Effector memory CD8-positive, alpha-beta T cell (primary cell): Measurements from ENCODE around the gene COL21A1.

Source experiments
- ATAC-seq: fragments of 150-1000 bp; cut with Tn5 transposase; replicated peaks from 2 replicates; pipeline ENCODE4 v1.10.0; 2021; ENCODE audit warnings: mild to moderate bottlenecking, moderate library complexity
- DNase-seq, 3 experiments: peaks; one replicate each; pipeline ENCODE4 v3.0.0; 2021
- H3K27ac Mint-ChIP-seq, 2 donors: one replicate each; pipeline ENCODE4 v1.8.0; 2022; ENCODE audit warnings: mild to moderate bottlenecking in 2 of 2, mixed read lengths in 2 of 2, moderate library complexity in 2 of 2
- H3K27me3 Mint-ChIP-seq, 2 donors: one replicate each; pipeline ENCODE4 v1.8.0; 2022; ENCODE audit warnings: mixed read lengths in 2 of 2
- H3K36me3 Mint-ChIP-seq: one replicate; pipeline ENCODE4 v1.8.0; 2022; ENCODE audit warnings: mild to moderate bottlenecking, moderate library complexity, mixed read lengths; ENCODE audit not compliant: insufficient read depth
- H3K4me1 Mint-ChIP-seq, 2 donors: one replicate each; pipeline ENCODE4 v1.8.0; 2022; ENCODE audit warnings: low read depth in 2 of 2, mixed read lengths in 2 of 2
- H3K4me3 Mint-ChIP-seq, 2 donors: one replicate each; pipeline ENCODE4 v1.8.0; 2022; ENCODE audit warnings: mild to moderate bottlenecking in 2 of 2, mixed read lengths in 2 of 2, moderate library complexity in 2 of 2
- H3K9me3 Mint-ChIP-seq, 2 donors: one replicate each; pipeline ENCODE4 v1.8.0; 2022; ENCODE audit warnings: mixed read lengths in 2 of 2

The COL21A1 gene

GRCh38 chr6:56238352-56238751 lies 9.0 kb downstream of the COL21A1 start:
- H3K4me1 Mint-ChIP-seq, result no peaks in the 10 kb centered on the region
- no peaks in the 10 kb centered on the region for H3K36me3 Mint-ChIP-seq
- peaks cover 0 to 2% of the 10 kb centered on the region in 2 donors for H3K9me3 Mint-ChIP-seq
- H3K27me3 Mint-ChIP-seq, result no peaks in the 10 kb centered on the region
- ATAC-seq, result no peak
- H3K27ac Mint-ChIP-seq, result no peak overlapping the region
- H3K4me3 Mint-ChIP-seq, result no peak overlapping the region
- no peak for DNase-seq

DNA sequence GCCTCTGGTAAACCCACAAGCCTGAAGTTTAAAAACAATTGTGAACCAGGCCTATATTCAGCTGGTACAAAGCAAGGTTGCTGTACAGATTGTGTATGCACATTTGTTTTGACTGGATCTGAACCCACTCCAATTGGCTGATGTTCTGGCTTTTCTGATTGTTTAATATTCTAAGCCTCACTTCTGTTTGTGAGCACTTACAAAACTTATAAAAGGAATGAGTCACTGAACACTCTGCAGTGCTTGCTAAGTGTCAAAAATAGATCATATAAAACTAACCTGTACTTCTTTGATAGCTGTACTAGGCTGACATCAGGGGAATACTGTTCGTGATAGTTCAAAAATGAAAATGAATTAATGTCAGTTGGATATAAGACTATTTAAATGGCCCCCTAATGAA lies 12.1 kb downstream of the COL21A1 start:
- no peaks in the 10 kb centered on the region for H3K9me3 Mint-ChIP-seq
- H3K27ac Mint-ChIP-seq, result no peak overlapping the region
- no peaks in the 10 kb centered on the region for H3K27me3 Mint-ChIP-seq
- no peak overlapping the region for H3K4me3 Mint-ChIP-seq
- H3K4me1 Mint-ChIP-seq, result no peaks in the 10 kb centered on the region
- H3K36me3 Mint-ChIP-seq, result no peaks in the 10 kb centered on the region
- no peak for ATAC-seq
- no peak for DNase-seq

- peaks cover 7 to 8% of the 10 kb centered on the region in 2 donors for H3K9me3 Mint-ChIP-seq
- H3K27ac Mint-ChIP-seq, result no peak overlapping the region
- H3K4me1 Mint-ChIP-seq, result no peaks in the 10 kb centered on the region
- DNase-seq, result no peak
- H3K36me3 Mint-ChIP-seq, result no peaks in the 10 kb centered on the region
- no peak overlapping the region for H3K4me3 Mint-ChIP-seq
- ATAC-seq, result no peak
- H3K27me3 Mint-ChIP-seq, result no peaks in the 10 kb centered on the region
Measured at GRCh38 chr6:56232436-56232835, 14.9 kb downstream of the COL21A1 start.

GRCh38 chr6:56231827-56232226 lies 15.6 kb downstream of the COL21A1 start:
- Mint-ChIP-seq H3K9me3 (peaks cover 7 to 8% of the 10 kb centered on the region in 2 donors), H3K4me3 (no peak overlapping the region), H3K36me3 (no peaks in the 10 kb centered on the region), H3K27ac (no peak overlapping the region), H3K4me1 (no peaks in the 10 kb centered on the region), H3K27me3 (no peaks in the 10 kb centered on the region)
- DNase-seq (no peak), ATAC-seq (no peak)

DNA sequence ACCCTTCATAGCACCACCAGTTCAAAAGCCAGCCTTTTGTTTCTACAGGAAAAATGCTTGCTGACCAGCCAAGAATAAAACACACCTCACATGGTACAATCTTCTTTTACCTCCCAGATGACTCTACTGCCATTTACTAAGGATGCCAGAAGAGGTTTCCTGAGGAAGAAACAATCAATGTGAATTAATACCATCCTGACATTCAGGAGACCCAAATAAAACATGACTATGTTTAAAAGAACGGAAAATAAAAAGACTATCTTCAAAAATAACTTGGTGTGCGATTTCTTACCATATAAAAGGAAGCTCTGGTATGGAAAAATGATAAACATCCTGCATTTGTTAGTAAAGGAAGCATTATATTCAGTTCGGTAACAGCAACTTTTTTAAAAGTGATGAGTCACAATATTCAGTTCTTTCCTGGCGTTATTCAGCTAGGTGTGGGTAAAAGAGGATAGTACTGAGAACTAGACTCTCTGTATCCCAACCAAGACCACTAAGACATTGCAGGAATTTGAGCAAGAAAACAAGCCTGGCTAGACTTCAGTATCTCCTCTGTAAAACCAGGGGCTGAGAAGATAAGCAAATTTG lies 16.3 kb downstream of the COL21A1 start:
- ATAC-seq (no peak), DNase-seq (no peak)
- no peaks in the 10 kb centered on the region for H3K36me3 Mint-ChIP-seq
- H3K27ac Mint-ChIP-seq, result no peak overlapping the region
- H3K4me1 Mint-ChIP-seq, result no peaks in the 10 kb centered on the region
- H3K27me3 Mint-ChIP-seq, result no peaks in the 10 kb centered on the region
- H3K9me3 Mint-ChIP-seq, result peaks cover 7 to 8% of the 10 kb centered on the region in 2 donors
- H3K4me3 Mint-ChIP-seq, result no peak overlapping the region

GRCh38 chr6:56227071-56227879 lies 20.1 kb downstream of the COL21A1 start:
- H3K9me3 Mint-ChIP-seq, result peaks cover 8% of the 10 kb centered on the region in 2 donors
- no peaks in the 10 kb centered on the region for H3K36me3 Mint-ChIP-seq
- H3K4me1 Mint-ChIP-seq, result no peaks in the 10 kb centered on the region
- H3K27me3 Mint-ChIP-seq, result no peaks in the 10 kb centered on the region
- DNase-seq, result no peak
- no peak overlapping the region for H3K4me3 Mint-ChIP-seq
- no peak for ATAC-seq
- no peak overlapping the region for H3K27ac Mint-ChIP-seq

- Mint-ChIP-seq H3K27me3 (no peaks in the 10 kb centered on the region), H3K9me3 (peaks cover 8% of the 10 kb centered on the region in 2 donors), H3K4me1 (no peaks in the 10 kb centered on the region), H3K27ac (no peak overlapping the region), H3K4me3 (no peak overlapping the region), H3K36me3 (no peaks in the 10 kb centered on the region)
- ATAC-seq (no peak), DNase-seq (no peak)
Measured at GRCh38 chr6:56223995-56224394, 23.4 kb downstream of the COL21A1 start.

GRCh38 chr6:56222499-56222898 lies 24.9 kb downstream of the COL21A1 start:
- no peak overlapping the region for H3K27ac Mint-ChIP-seq
- no peaks in the 10 kb centered on the region for H3K36me3 Mint-ChIP-seq
- no peak overlapping the region for H3K4me3 Mint-ChIP-seq
- peaks cover 1 to 4% of the 10 kb centered on the region in 2 donors for H3K9me3 Mint-ChIP-seq
- H3K27me3 Mint-ChIP-seq, result no peaks in the 10 kb centered on the region
- ATAC-seq (no peak), DNase-seq (no peak)
- no peaks in the 10 kb centered on the region for H3K4me1 Mint-ChIP-seq

- no peaks in the 10 kb centered on the region for H3K27me3 Mint-ChIP-seq
- H3K4me1 Mint-ChIP-seq, result no peaks in the 10 kb centered on the region
- H3K9me3 Mint-ChIP-seq, result peaks cover 4 to 10% of the 10 kb centered on the region in 2 donors
- no peaks in the 10 kb centered on the region for H3K36me3 Mint-ChIP-seq
- no peak overlapping the region for H3K27ac Mint-ChIP-seq
- ATAC-seq (no peak), DNase-seq (no peak)
- H3K4me3 Mint-ChIP-seq, result no peak overlapping the region
Measured at GRCh38 chr6:56220078-56220477, 27.3 kb downstream of the COL21A1 start.

DNA sequence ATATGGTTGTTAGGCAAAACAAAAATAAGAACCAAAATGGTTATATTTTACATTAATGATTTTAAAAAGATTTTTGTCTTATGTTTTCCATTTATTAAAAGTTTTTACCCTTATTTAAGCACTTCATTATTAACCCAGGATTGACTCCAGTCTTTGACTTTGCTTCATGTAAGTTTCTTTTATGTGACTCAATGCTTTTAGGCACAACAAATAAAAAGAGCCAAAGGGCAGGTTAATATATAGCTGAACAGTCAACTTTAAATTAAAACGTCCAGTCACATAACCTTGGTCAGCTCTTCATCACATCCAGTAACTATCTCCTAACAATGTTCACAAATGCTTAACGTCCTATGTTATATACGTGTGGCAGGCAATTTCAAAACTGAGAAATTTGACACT lies 32.7 kb downstream of the COL21A1 start:
- Mint-ChIP-seq H3K4me3 (no peak overlapping the region), H3K4me1 (no peaks in the 10 kb centered on the region), H3K36me3 (no peaks in the 10 kb centered on the region), H3K9me3 (peaks cover 4 to 12% of the 10 kb centered on the region in 2 donors), H3K27me3 (no peaks in the 10 kb centered on the region), H3K27ac (no peak overlapping the region)
- ATAC-seq, result no peak
- no peak for DNase-seq

DNA sequence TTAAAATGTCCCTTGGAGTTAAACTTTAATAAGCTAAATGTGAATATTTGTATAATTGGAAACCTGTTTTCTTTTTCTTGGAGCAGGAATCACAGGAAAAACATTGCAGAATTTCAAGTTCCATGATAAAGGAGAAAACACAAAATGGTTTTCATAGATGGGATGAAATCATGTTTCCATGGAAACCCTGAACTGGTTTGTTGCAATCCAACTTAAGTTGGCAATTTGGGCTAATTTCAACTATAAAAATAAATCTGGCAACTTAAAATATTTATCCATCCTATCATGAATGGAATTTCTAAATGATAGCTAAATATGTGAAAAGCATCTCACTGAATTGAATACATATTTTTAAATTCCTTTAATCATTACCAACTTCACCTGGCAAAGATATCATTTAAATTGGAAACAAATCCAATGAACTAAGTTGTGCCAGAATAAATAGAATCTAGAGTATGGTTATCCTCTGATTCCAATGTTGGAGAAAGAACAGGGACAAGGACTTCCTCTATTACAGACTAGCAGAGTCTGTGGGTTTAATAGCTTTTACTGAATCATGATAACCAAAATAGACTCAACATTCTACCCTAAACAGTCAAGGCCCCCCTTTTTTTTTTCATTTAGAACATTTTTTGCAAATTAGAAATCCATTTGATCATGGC lies 33.2 kb downstream of the COL21A1 start:
- no peak for ATAC-seq
- Mint-ChIP-seq H3K27me3 (no peaks in the 10 kb centered on the region), H3K36me3 (no peaks in the 10 kb centered on the region), H3K9me3 (peaks cover 4 to 12% of the 10 kb centered on the region in 2 donors), H3K27ac (no peak overlapping the region), H3K4me3 (no peak overlapping the region), H3K4me1 (no peaks in the 10 kb centered on the region)
- DNase-seq, result no peak

GRCh38 chr6:56211724-56212123 lies 35.7 kb downstream of the COL21A1 start:
- DNase-seq, result no peak
- Mint-ChIP-seq H3K27me3 (no peaks in the 10 kb centered on the region), H3K9me3 (peaks cover 15 to 23% of the 10 kb centered on the region in 2 donors)

GRCh38 chr6:56204134-56204533 lies 43.2 kb downstream of the COL21A1 start:
- Mint-ChIP-seq H3K4me3 (no peak overlapping the region), H3K9me3 (peaks cover 19 to 23% of the 10 kb centered on the region in 2 donors), H3K36me3 (no peaks in the 10 kb centered on the region), H3K4me1 (no peaks in the 10 kb centered on the region), H3K27me3 (no peaks in the 10 kb centered on the region), H3K27ac (no peak overlapping the region)
- DNase-seq (no peak), ATAC-seq (no peak)

More at GRCh38 chr6:56211724-56212123, 35.7 kb downstream of the COL21A1 start:
- no peaks in the 10 kb centered on the region for H3K4me1 Mint-ChIP-seq
- no peak for ATAC-seq
- no peak overlapping the region for H3K27ac Mint-ChIP-seq
- no peaks in the 10 kb centered on the region for H3K36me3 Mint-ChIP-seq
- no peak overlapping the region for H3K4me3 Mint-ChIP-seq

DNA sequence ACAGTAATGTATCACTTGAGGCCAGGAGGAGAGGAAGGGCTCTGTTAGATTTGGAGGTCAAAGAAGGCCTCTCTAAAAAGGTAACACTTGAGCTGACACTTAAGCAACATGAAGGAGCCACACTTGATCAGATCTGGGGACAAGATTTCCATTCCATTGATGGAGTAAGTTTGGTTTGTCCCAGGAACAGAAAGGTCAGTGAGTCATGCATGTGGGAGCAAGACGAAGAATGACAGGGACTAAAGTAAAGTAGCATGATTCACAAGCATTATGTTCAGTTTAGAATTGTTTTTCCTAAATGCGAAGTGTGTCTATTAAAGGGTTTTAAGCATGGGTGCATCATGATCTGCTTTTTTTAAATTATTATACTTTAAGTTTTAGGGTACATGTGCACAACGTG lies 47.4 kb downstream of the COL21A1 start:
- Mint-ChIP-seq H3K27ac (no peak overlapping the region), H3K27me3 (no peaks in the 10 kb centered on the region), H3K4me1 (no peaks in the 10 kb centered on the region), H3K4me3 (no peak overlapping the region), H3K36me3 (no peaks in the 10 kb centered on the region), H3K9me3 (peaks cover 0 to 10% of the 10 kb centered on the region in 2 donors)
- ATAC-seq (no peak), DNase-seq (no peak)
